A673 (cell line): ENCODE measurements around the gene TMEM45B. TPM values are rescaled to one million over a fixed set of nuclear protein-coding genes. Genes with fewer than 3 reads are reported as not detected.

ENCODE experiments used
- Bru-seq: library from RNA; stranded (reverse); fragments of 400-500 nt; gene quantifications from one replicate; lab custom pipeline; 2021; lab: Mats Ljungman, UMichigan
- BruChase-seq, 2 experiments: library from RNA; stranded (reverse); fragments of 400-500 nt; gene quantifications; one replicate each; lab custom pipeline; 2021; lab: Mats Ljungman, UMichigan
- BruUV-seq: library from RNA; stranded (reverse); fragments of 400-500 nt; replicated peaks from 2 replicates; lab custom pipeline; 2021; lab: Mats Ljungman, UMichigan
- CTCF ChIA-PET: fragments of 300-600 bp; sonication (Branson Sonifier 250); formaldehyde crosslinking; loops from one replicate; lab custom pipeline; 2022; ENCODE audit warnings: antibody characterized with exemption; lab: Charles Lee
- POLR2A ChIA-PET: fragments of 300-600 bp; sonication (Branson Sonifier 250); formaldehyde crosslinking; loops from one replicate; lab custom pipeline; 2022; ENCODE audit warnings: antibody characterized with exemption; ENCODE audit not compliant: low non-redundant PET; lab: Charles Lee
- DNase-seq: peaks from one replicate; pipeline ENCODE4 v3.0.0-alpha.2; 2015; ENCODE audit warnings: low spot score
- H3K27ac ChIP-seq: fragments of 200-600 bp; sonication (generic); 2 replicates; pipeline ENCODE4 v1.5.1; 2016; ENCODE audit warnings: mixed run types, low read depth, mild to moderate bottlenecking, mixed read lengths, antibody characterized with exemption, low read length; ENCODE audit not compliant: poor library complexity, severe bottlenecking
- H3K27me3 ChIP-seq: fragments of 200-600 bp; sonication (generic); replicated peaks from 2 replicates; pipeline ENCODE4 v1.6.1; 2017; ENCODE audit warnings: mixed run types, low read depth, mild to moderate bottlenecking, mixed read lengths, antibody characterized with exemption, low read length; ENCODE audit not compliant: insufficient read depth, poor library complexity
- H3K36me3 ChIP-seq: fragments of 200-600 bp; sonication (generic); 2 replicates; pipeline ENCODE4 v1.6.1; 2016; ENCODE audit warnings: mixed run types, mild to moderate bottlenecking, mixed read lengths, antibody characterized with exemption, low read length; ENCODE audit not compliant: insufficient read depth, poor library complexity, severe bottlenecking
- H3K4me1 ChIP-seq: fragments of 200-600 bp; sonication (generic); 2 replicates; pipeline ENCODE4 v1.6.1; 2017; ENCODE audit warnings: mixed run types, mild to moderate bottlenecking, mixed read lengths, antibody characterized with exemption, low read length; ENCODE audit not compliant: insufficient read depth, poor library complexity, severe bottlenecking
- H3K4me3 ChIP-seq: fragments of 200-600 bp; sonication (generic); 2 replicates; pipeline ENCODE4 v1.5.1; 2016; ENCODE audit warnings: low read depth, mixed run types, mild to moderate bottlenecking, mixed read lengths, low read length; ENCODE audit not compliant: poor library complexity, severe bottlenecking
- H3K9me3 ChIP-seq: fragments of 200-600 bp; sonication (generic); 2 replicates; pipeline ENCODE4 v1.6.1; 2016; ENCODE audit warnings: mixed run types, low read depth, mild to moderate bottlenecking, mixed read lengths, antibody characterized with exemption, low read length; ENCODE audit not compliant: poor library complexity, severe bottlenecking
- CTCF ChIP-seq: fragments of 300-800, 200-600 bp; sonication (generic); conservative IDR thresholded peaks from 2 replicates; pipeline ENCODE4 v1.5.1; 2017; ENCODE audit warnings: low read depth, mild to moderate bottlenecking, antibody characterized with exemption, low read length, moderate library complexity, mixed read lengths
- EZH2 ChIP-seq: fragments of 200-600 bp; sonication (generic); IDR thresholded peaks from 2 replicates; pipeline ENCODE4 v1.6.1; 2017; ENCODE audit warnings: borderline replicate concordance, low read depth, mild to moderate bottlenecking, mixed read lengths, antibody characterized with exemption, low read length; ENCODE audit not compliant: poor library complexity, severe bottlenecking
- intact Hi-C: fragments of 100-400 bp; cut with micrococcal nuclease; formaldehyde crosslinking; loops from one replicate; pipeline ENCODE4 v1.10.0; 2022; ENCODE audit not compliant: unreplicated experiment
- long read RNA-seq: library from polyadenylated mRNA; stranded (forward); transcript quantifications from one replicate; pipeline ENCODE4 v2.0.0, GENCODE V29; 2022
- total RNA-seq: library from RNA; stranded (reverse); gene quantifications from 2 replicates; pipeline ENCODE4 v1.2.3, GENCODE V29; 2021

Gene TMEM45B
- total RNA-seq (not detected in 2 replicates), Bru-seq, nascent RNA (percentile 9 among the genes with signal in this experiment), BruChase-seq, experiment 1, labeled RNA remaining after a 2-hour chase (percentile 9 among the genes with signal in this experiment), BruChase-seq, experiment 2, labeled RNA remaining after a 6-hour chase (percentile 5 among the genes with signal in this experiment)
- long read RNA-seq = 0 reads

- intact Hi-C loops = no loop called here
- ChIA-PET CTCF (interaction anchor here (0.6 to 0.7 kb wide), 3 partner anchors 22 to 362 kb away, joined by 3 to 5 read pairs (median 4); no protein-coding TSS in a partner anchor), POLR2A (no interaction called here)
- Histone ChIP-seq H3K4me1 (no peaks in the 10 kb centered on the region), H3K36me3 (no peaks in the 10 kb centered on the region), H3K4me3 (peak within 1 kb of the TSS; percentile 21), H3K27ac (no peak within 1 kb of the TSS), H3K9me3 (no peaks in the 10 kb centered on the region), H3K27me3 (peaks cover 27% of the 10 kb centered on the region)
- no peak for DNase-seq
- no TSS peak for BruUV-seq
- TF ChIP-seq EZH2 = no peak
- no peak for TF ChIP-seq CTCF
Observed at GRCh38 chr11:129815596-129816461, at the start of gene TMEM45B. Gene TMEM45B (plus strand): TSS chr11:129815848. CDS start chr11:129852483, 36,635 bp downstream.

GRCh38 chr11:129766898-129767604 lies 48.6 kb upstream of the TMEM45B start:
- CTCF ChIA-PET = interaction anchor here (1.1 kb wide), 1 partner anchor 365 kb away, joined by 4 read pairs; no protein-coding TSS in a partner anchor
- no TSS peak for BruUV-seq
- Histone ChIP-seq H3K36me3 (no peaks in the 10 kb centered on the region), H3K4me3 (no peak overlapping the region), H3K9me3 (no peaks in the 10 kb centered on the region), H3K27me3 (no peaks in the 10 kb centered on the region), H3K27ac (no peak overlapping the region), H3K4me1 (no peaks in the 10 kb centered on the region)
- POLR2A ChIA-PET = no interaction called here
- intact Hi-C loops = loop anchor here (5.0 kb wide), 1 partner anchor 365 kb away; no protein-coding TSS in a partner anchor
- peak; percentile 66 for DNase-seq
- no peak for TF ChIP-seq EZH2
- peak; percentile 83 for TF ChIP-seq CTCF

- no peak overlapping the region for H3K4me3 ChIP-seq
- no peak overlapping the region for H3K27ac ChIP-seq
- intact Hi-C loops = loop anchor here (5.0 kb wide), 1 partner anchor 364 kb away; no protein-coding TSS in a partner anchor
- no peaks in the 10 kb centered on the region for H3K36me3 ChIP-seq
- H3K9me3 ChIP-seq = no peaks in the 10 kb centered on the region
- no peaks in the 10 kb centered on the region for H3K27me3 ChIP-seq
- H3K4me1 ChIP-seq = no peaks in the 10 kb centered on the region
- TF ChIP-seq EZH2 = no peak
- no peak for TF ChIP-seq CTCF
- BruUV-seq = no TSS peak
- CTCF ChIA-PET = interaction anchor here (0.6 kb wide), 1 partner anchor 720 kb away, joined by 3 read pairs; no protein-coding TSS in a partner anchor
- POLR2A ChIA-PET = no interaction called here
- DNase-seq = no peak
Observed at GRCh38 chr11:129767827-129768226, 47.8 kb upstream of the TMEM45B start.
